Measurements from ENCODE around the gene SLC25A28. TPM values are rescaled to one million over a fixed set of nuclear protein-coding genes. Genes with fewer than 3 reads are reported as not detected.

SLC25A28 gene
- total RNA-seq, 2 experiments from 2014 or later: 31.6 to 36.3 TPM

DNA sequence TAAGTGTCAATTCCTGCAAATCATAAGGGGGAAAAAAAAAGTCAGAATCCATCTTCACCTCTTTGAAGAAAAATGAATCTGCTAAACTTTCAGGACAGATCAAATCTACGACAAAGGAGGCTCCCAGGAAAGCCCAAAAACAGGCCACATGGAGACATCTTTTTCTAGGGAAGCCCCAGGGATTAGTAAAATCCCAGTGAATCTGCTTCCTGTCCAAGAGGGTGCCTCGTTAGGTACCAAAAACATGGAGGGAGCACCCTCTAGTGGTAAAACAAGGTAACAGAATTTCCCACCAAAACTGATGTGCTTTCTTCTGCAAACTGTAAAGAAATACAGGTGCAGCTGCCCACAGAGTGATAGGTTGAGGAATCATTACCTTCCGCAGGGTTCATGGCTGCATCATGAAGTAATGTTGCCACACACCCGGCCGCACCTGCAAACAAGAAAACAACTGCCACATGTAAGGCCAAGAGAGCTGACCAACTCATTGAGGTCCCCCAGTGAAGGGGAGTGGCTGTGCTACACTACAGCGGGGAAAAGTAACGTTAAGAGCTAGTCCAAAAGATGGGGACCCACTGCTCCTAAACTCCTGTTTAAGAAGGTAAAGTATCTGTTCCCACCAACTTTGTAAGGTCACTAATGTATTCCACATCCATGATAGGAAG, 7.9 kb downstream of the SLC25A28 start:
- intact Hi-C loops (cut with micrococcal nuclease; ENCODE audit: unreplicated experiment): loop anchor here (1.0 to 2.0 kb wide), 3 partner anchors 51 to 220 kb away; partner anchors contain the start of gene GOT1
- Histone ChIP-seq H3K79me2 (ENCODE audit: insufficient read depth, low read depth, low read length) (0 out of 2 replicates have a peak, but pooled peaks cover 4% of the 10 kb centered on the region), H2AFZ (ENCODE audit: low read length) (no peak overlapping the region), H3K4me3 (ENCODE audit: low read depth, low read length, poor library complexity, severe bottlenecking) (no peak overlapping the region), H3K9me3 (ENCODE audit: low read length) (no peaks in the 10 kb centered on the region), H3K36me3 (ENCODE audit: insufficient read depth, low read length) (peaks cover 45% of the 10 kb centered on the region), H3K9me2 (ENCODE audit: insufficient read depth, low read length) (no peaks in the 10 kb centered on the region), H3K27ac (ENCODE audit: low read depth, low read length, poor library complexity, severe bottlenecking) (no peak overlapping the region), H4K20me1 (ENCODE audit: insufficient read depth, low read length) (no peaks in the 10 kb centered on the region), H3K4me1 (ENCODE audit: insufficient read depth, low read length, poor library complexity, severe bottlenecking) (no peaks in the 10 kb centered on the region), H3K4me2 (ENCODE audit: low read length) (no peak overlapping the region)
- peak; percentile 66 for DNase-seq (ENCODE audit: low spot score)
- ChIA-PET POLR2A (interaction anchor here (1.6 kb wide), 1 partner anchor 55 kb away, joined by 5 read pairs; no protein-coding TSS in a partner anchor), CTCF (ENCODE audit: unreplicated experiment) (interaction anchor here (0.7 to 1.5 kb wide), 2 partner anchors 52 to 177 kb away, joined by 5 to 6 read pairs; no protein-coding TSS in a partner anchor)
- TF ChIP-seq EZH2phosphoT487 (IDR thresholded peaks at IDR 0.05; ENCODE audit: borderline replicate concordance, low read depth, low read length): no peak
- TF ChIP-seq, protein P1, sequence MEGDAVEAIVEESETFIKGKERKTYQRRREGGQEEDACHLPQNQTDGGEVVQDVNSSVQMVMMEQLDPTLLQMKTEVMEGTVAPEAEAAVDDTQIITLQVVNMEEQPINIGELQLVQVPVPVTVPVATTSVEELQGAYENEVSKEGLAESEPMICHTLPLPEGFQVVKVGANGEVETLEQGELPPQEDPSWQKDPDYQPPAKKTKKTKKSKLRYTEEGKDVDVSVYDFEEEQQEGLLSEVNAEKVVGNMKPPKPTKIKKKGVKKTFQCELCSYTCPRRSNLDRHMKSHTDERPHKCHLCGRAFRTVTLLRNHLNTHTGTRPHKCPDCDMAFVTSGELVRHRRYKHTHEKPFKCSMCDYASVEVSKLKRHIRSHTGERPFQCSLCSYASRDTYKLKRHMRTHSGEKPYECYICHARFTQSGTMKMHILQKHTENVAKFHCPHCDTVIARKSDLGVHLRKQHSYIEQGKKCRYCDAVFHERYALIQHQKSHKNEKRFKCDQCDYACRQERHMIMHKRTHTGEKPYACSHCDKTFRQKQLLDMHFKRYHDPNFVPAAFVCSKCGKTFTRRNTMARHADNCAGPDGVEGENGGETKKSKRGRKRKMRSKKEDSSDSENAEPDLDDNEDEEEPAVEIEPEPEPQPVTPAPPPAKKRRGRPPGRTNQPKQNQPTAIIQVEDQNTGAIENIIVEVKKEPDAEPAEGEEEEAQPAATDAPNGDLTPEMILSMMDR (conservative IDR thresholded peaks at IDR 0.05; ENCODE audit: low read length): peak; percentile 95
- BruUV-seq (replicated peaks): no TSS peak

DNA sequence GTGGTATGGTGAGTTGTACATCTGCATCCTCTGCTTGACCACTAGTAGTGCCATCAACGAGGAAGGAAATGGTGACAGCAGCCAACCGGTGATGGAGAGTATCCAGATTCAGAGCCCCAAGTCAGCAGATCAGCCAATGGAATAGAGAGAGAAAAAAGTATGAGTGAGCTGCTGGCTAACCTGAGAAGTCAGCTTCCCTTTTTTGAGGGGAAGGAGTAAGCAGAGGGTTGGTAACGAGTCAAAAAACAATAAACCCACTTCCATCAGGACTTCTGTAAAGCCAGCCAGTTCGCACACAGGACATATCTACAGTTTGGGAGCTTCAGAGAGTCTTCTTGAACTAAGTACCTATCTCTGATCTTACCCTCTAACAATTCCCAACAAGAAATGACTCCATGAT, 8.9 kb downstream of the SLC25A28 start:
- CTCF ChIA-PET (ENCODE audit: unreplicated experiment): no interaction called here
- Histone ChIP-seq H3K27ac (ENCODE audit: low read depth, low read length, poor library complexity, severe bottlenecking) (no peak overlapping the region), H3K4me1 (ENCODE audit: insufficient read depth, low read length, poor library complexity, severe bottlenecking) (no peaks in the 10 kb centered on the region), H3K36me3 (ENCODE audit: insufficient read depth, low read length) (peaks cover 37% of the 10 kb centered on the region), H2AFZ (ENCODE audit: low read length) (no peak overlapping the region), H3K4me2 (ENCODE audit: low read length) (no peak overlapping the region), H4K20me1 (ENCODE audit: insufficient read depth, low read length) (no peaks in the 10 kb centered on the region), H3K9me3 (ENCODE audit: low read length) (no peaks in the 10 kb centered on the region), H3K9me2 (ENCODE audit: insufficient read depth, low read length) (no peaks in the 10 kb centered on the region), H3K4me3 (ENCODE audit: low read depth, low read length, poor library complexity, severe bottlenecking) (no peak overlapping the region), H3K79me2 (ENCODE audit: insufficient read depth, low read depth, low read length) (no peaks in the 10 kb centered on the region)
- POLR2A ChIA-PET: interaction anchor here (1.0 to 1.6 kb wide), 2 partner anchors 30 to 54 kb away, joined by 3 to 5 read pairs; no protein-coding TSS in a partner anchor
- DNase-seq (ENCODE audit: low spot score): no peak
- TF ChIP-seq EZH2phosphoT487 (IDR thresholded peaks at IDR 0.05; ENCODE audit: borderline replicate concordance, low read depth, low read length): no peak
- TF ChIP-seq, protein P1 (conservative IDR thresholded peaks at IDR 0.05; ENCODE audit: low read length): no peak
- no TSS peak for BruUV-seq (replicated peaks)
- intact Hi-C loops (cut with micrococcal nuclease; ENCODE audit: unreplicated experiment): no loop called here

DNA sequence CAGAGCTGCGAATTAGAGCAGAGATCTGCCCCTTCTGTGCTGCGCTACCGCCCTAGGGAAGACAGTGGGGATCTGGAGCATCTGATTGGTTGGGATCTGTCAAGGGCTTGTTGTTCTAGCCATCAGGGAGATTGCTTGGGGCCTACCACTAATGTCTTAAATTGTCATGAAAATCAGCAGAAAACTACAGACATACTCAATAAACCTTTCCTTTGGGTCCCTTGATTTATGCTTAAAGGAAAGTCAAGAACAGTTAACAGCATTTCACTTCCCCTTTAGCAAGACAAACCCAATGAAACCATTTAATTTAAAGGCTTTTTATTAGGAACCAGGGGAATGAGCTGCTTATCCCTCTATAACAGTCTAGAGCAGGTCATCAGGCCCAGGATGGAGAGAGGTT, 10.0 kb downstream of the SLC25A28 start:
- BruUV-seq (replicated peaks): no TSS peak
- TF ChIP-seq, protein P1 (conservative IDR thresholded peaks at IDR 0.05; ENCODE audit: low read length): no peak
- no peak for TF ChIP-seq EZH2phosphoT487 (IDR thresholded peaks at IDR 0.05; ENCODE audit: borderline replicate concordance, low read depth, low read length)
- intact Hi-C loops (cut with micrococcal nuclease; ENCODE audit: unreplicated experiment): no loop called here

More for the DNA sequence above, 10.0 kb downstream of the SLC25A28 start:
- H3K4me1 ChIP-seq (ENCODE audit: insufficient read depth, low read length, poor library complexity, severe bottlenecking): no peaks in the 10 kb centered on the region
- H2AFZ ChIP-seq (ENCODE audit: low read length): no peak overlapping the region
- no peak overlapping the region for H3K4me2 ChIP-seq (ENCODE audit: low read length)
- no peak overlapping the region for H3K4me3 ChIP-seq (ENCODE audit: low read depth, low read length, poor library complexity, severe bottlenecking)
- CTCF ChIA-PET (ENCODE audit: unreplicated experiment): no interaction called here
- no peaks in the 10 kb centered on the region for H4K20me1 ChIP-seq (ENCODE audit: insufficient read depth, low read length)
- H3K79me2 ChIP-seq (ENCODE audit: insufficient read depth, low read depth, low read length): no peaks in the 10 kb centered on the region
- no peak for DNase-seq (ENCODE audit: low spot score)
- POLR2A ChIA-PET: interaction anchor here (0.6 to 0.8 kb wide), 4 partner anchors 49 to 617 kb away, joined by 3 to 7 read pairs (median 5); no protein-coding TSS in a partner anchor
- no peaks in the 10 kb centered on the region for H3K9me2 ChIP-seq (ENCODE audit: insufficient read depth, low read length)
- peaks cover 30% of the 10 kb centered on the region for H3K36me3 ChIP-seq (ENCODE audit: insufficient read depth, low read length)
- H3K27ac ChIP-seq (ENCODE audit: low read depth, low read length, poor library complexity, severe bottlenecking): no peak overlapping the region
- H3K9me3 ChIP-seq (ENCODE audit: low read length): no peaks in the 10 kb centered on the region

All from OCI-LY7 (cell line).